GM19035 (cell line): ENCODE results near the gene CDH8.
"Not testable (repeated sequence)": the region's sequence is repeated elsewhere in the genome, so short reads cannot be mapped to it uniquely, and the experiment has no call there.

Source experiments
- ATAC-seq: cut with Tn5 transposase; IDR thresholded peaks from one replicate; pipeline ENCODE4 v1.9.1; 2021; ENCODE audit not compliant: unreplicated experiment

CDH8 gene

DNA sequence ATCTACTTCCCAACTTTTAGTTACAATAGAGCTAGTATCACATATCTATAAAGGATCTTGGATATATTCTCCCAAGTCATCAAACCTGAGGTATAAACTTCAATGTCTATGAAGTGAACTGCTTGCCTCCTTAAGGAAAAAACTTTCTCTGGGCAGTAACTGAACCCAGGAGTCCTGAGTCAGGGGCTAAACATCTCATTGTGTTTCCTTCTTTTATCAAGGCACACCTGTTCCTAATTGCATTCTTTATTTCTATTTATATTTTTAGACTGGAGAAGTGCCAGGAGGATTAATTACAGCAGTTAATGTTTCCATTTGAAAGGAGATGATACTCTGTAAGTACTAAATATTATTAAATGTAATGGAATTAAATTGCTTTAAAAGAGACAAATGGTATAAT lies 98.6 kb downstream of the CDH8 start:
- no peak for ATAC-seq

DNA sequence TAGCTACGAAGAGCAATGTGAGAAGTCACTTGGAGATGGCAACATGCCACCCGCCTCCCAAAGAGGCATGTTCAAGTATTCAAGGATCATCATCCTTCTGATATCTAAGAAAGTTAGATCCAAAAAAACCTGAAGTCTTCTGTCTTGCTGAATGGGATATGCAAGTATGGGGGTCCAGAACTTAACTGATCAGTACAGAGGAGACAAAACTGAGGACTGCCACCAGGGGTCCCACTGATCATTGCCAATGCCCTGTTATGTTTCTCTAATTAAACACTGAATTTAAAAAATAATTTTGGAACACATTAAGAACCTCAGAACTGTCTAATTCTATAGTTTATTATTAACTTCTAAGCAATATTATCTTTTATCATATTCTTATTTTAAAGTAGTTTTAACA lies 99.7 kb downstream of the CDH8 start:
- no peak for ATAC-seq

DNA sequence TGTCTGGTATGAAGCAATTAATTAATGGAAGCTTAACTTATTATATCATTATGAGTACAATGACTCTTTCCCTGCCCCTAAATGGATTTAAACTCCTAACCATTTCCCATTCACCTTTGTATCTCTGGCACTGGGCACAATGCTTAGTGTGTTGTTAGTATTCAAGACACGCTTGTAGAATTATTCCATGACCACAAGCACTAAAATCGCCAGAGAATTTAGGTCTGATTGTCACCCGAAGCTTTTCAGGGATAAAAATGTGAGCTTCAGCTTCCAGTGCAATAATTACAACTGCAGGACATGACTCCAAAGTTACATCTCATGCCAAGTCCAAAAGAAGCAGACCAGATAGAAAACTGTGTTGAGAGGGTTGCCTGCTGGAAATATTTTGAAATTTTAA lies 101.6 kb downstream of the CDH8 start:
- no peak for ATAC-seq

DNA sequence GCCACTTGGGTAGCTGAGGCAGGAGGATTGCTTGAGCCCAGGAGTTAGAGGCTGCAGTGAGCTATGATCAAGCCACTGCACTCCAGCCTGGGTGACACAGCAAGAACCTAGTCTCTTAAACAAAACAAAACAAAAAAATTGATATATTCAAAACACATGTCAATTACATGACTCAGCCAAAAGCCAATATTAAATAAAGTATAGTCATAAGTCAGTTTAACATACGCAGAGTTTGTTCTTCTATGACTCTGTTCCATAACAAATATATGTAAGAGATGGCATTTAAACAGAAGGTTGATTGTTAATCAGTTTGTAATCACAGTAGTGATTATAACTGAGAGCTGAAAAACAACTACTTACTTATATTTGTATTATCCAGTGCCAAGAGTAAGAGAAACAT lies 106.5 kb downstream of the CDH8 start:
- ATAC-seq, result no peak

GRCh38 chr16:61926766-61927165 lies 109.5 kb downstream of the CDH8 start:
- ATAC-seq, result no peak

- no peak for ATAC-seq
These were observed 112.6 kb downstream of the CDH8 start for GRCh38 chr16:61923629-61924028.

- no peak for ATAC-seq
These were observed 114.9 kb downstream of the CDH8 start for GRCh38 chr16:61921373-61921772.

- ATAC-seq, result not testable (repeated sequence)
These were observed 118.1 kb downstream of the CDH8 start for GRCh38 chr16:61917865-61918826.

DNA sequence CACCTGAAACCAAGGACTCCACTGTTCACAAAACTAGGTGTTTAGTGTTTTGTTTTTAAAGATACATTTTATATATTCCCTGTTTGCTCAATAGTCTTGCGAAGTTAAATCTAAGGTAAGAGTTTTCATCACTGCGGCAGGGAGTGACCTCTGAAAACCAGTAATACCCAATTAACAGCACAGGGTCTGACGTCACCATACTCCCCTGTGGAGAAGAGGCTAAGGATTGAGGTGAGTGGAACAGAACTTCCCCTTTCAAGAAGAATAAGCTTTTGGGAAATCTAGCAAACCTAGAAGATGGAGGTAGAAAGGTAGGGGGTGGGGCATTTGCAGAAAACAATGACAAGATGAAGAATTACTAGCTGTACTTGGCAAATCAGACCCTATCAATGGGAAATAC lies 120.7 kb downstream of the CDH8 start:
- ATAC-seq, result no peak

DNA sequence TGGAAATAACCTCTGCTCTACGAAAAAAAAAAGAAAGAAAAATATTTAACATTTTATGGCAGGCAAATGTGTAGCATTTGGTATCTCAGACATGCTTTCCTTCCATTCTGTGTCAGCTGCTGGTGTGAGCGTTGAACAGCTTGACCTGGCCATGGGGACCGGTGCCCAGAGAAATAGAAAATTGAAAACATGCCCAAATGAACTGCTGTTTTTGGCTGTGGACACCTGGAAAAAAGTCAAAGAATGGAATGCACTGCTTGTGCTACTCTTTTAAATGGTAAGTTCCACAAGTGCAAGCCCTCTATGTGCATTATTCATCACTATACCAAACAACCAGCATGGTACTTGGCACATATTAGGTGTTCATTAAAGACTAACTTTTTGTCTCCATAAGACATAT lies 127.2 kb downstream of the CDH8 start:
- ATAC-seq, result no peak

- ATAC-seq, result no peak
These were observed 127.8 kb downstream of the CDH8 start for GRCh38 chr16:61908426-61908825.

DNA sequence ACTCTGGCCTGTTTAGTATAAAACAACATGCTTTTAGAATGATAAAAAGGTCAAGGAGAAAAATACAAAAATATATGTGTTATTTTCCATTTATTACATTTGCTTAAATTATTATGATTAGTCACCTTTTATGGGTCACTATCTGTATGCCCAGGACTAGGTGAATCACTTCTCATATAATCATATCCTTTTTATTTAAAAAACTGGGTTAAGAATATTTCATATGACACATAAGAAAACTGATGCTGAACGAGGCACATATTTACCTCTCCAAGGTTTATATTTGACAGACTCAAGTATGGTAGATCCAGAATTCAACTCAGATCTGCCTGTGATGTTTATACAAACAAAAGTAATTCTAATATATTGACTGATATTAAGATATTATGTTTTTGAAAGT lies 134.5 kb downstream of the CDH8 start:
- no peak for ATAC-seq

DNA sequence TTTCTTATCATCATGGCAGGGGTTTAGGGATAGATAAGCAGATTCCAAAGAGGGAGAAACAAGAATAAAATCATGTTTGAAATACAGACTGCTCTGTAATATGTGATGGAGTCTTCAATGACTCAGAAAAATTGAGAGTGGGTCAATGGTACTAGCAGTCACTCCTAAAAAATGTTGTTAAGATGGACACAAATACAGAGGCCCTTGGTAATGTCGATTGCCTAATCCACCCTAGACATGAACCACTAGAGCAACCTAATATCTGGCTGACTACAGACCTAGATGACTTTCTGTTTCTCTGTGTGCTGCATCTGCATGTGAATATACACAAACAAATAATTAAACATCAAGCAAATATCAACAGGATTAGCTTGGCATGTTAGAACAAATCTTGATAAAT lies 135.8 kb downstream of the CDH8 start:
- ATAC-seq, result no peak

DNA sequence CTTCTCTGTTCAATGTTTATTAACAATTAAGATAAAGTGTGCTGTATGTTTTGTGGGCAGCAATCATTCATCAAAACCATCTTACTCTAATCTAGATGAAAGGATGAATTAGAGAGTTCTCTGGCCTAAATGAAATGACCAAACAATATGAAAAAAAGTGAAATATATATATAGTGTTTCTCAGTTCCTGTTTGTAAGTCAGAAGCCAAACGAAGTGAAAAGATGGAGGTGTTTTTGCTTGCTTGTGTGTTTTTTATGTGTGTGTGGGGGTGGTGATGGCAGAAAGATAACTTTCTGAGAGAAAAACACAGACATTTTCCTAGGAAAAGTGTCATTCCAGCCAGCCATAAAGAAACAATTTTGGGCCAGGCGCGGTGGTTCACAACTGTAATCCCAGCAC lies 138.6 kb downstream of the CDH8 start:
- no peak for ATAC-seq

- no peak for ATAC-seq
These were observed 143.7 kb downstream of the CDH8 start for GRCh38 chr16:61892531-61892930.

- ATAC-seq, result no peak
These were observed 144.8 kb downstream of the CDH8 start for GRCh38 chr16:61891460-61891859.

DNA sequence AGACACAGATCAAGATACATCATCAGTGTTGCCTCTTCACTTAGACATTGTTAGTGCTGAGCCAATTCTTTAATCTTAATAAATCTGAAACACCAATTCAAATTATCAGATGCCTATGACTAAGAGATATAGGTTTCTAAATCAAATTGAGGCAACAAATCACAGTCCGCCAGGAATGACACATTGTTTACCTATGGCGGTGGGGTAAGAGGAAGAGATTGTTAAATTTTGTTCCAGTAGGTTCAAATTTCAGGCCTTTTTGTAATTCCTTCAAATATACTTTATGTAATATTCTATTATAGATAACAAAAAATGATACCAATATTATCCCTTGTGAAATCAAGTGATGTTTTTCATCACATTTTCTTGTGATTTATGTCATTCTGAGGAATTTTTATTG lies 145.9 kb downstream of the CDH8 start:
- no peak for ATAC-seq

DNA sequence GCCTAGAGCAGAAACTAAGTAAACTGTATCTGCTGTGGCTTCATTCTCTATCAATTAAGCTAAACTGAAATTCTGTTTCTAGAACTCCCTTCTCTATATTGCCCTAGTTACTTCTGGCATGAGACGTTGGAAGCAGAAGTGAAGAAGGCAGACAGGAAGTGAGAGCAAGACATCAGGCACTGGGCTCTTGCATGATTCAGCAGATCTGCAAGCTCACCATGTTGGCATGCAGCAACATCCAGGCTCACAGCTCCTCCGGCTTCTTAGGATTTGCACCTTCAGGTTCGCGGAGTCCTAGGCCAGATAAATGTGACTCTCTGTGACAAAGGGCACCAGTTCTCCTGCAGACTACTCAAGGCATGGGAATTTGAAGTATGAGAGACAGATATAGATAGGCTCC lies 148.3 kb downstream of the CDH8 start:
- ATAC-seq, result no peak

DNA sequence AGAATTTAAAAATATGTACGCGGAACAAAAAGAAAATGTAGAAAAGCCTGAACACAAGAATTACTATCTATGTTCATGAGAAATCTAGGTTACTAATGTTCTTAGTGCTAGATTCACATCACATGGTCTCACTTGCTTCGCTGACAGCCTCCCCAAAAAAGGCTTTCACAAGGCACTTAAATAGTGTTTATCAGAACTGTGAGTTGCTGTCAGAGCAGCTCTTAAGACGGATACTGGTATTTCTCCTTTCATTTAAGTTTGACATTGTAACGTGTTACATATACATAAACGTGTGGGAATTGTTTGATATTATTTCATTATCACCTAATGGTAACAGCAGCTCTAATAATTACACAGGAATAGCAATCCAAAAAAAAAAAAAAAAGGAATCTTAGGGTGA lies 150.9 kb downstream of the CDH8 start:
- no peak for ATAC-seq

GRCh38 chr16:61879306-61879705 lies 156.9 kb downstream of the CDH8 start:
- no peak for ATAC-seq

DNA sequence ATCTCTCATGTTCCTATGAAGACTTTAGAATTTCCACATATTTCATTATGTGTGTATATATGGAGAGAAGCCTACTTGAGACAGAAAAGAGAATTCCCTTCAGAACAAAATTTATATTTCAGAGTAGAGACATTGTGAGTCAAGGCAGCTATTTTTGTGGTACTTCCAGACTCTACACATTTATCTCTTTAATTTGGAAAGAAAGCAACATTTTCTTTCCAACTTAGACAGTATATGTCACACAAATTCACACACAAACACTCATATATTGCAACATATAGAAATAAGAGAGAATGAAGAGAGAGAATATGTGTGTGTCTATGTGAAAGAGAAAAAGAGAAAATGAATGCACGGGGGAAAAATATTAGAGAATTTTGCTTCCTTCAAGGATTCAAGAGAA lies 158.8 kb downstream of the CDH8 start:
- ATAC-seq, result no peak

DNA sequence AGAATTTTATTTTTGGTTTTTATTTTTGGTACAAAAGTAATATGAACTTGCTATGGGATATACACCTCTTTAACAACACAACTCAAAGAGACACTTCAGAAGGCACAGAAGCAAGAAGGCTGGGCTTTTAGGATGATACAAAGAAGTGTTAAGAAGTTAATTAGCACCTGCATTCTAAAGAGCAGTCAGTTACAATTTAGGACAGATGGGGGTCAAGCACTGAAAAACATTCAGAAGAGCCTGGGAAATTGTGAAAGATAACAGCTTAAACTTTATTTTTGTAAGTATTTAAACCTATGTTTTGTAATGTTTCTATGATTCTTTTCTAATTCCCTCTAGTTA lies 163.5 kb downstream of the CDH8 start:
- ATAC-seq, result no peak
